Natural killer cell (primary cell): ENCODE measurements around the gene SIGLEC8. TPM values are rescaled to one million over a fixed set of nuclear protein-coding genes. Genes with fewer than 3 reads are reported as not detected.

Experiments used
- ATAC-seq, 3 donors: fragments of 150-1000 bp in 2 of 3; fragments of 200-7000 bp in 1 of 3; cut with Tn5 transposase; 1 replicate in 1 of 3; 2 replicates in 2 of 3; pipeline ENCODE4 v1.10.0; 2021; ENCODE audit warnings: mild to moderate bottlenecking in 2 of 3, moderate library complexity in 2 of 3
- DNase-seq, 2 donors: peaks; one replicate each; pipeline versions ENCODE4 v3.0.0 to v3.0.0-alpha.2; 2013 to 2021; ENCODE audit warnings: mixed read lengths in 1 of 2
- H3K27ac ChIP-seq: one replicate; pipeline ENCODE4 v1.5.1; 2013; ENCODE audit warnings: mild to moderate bottlenecking, low read length
- H3K27me3 ChIP-seq: one replicate; pipeline ENCODE4 v1.6.1; 2013; ENCODE audit warnings: low read length; ENCODE audit not compliant: control insufficient read depth, insufficient read depth
- H3K36me3 ChIP-seq: one replicate; pipeline ENCODE4 v1.6.1; 2013; ENCODE audit warnings: low read length; ENCODE audit not compliant: control insufficient read depth, insufficient read depth
- H3K4me1 ChIP-seq: one replicate; pipeline ENCODE4 v1.6.1; 2013; ENCODE audit warnings: low read length; ENCODE audit not compliant: control insufficient read depth, insufficient read depth
- H3K4me3 ChIP-seq: one replicate; pipeline ENCODE4 v1.5.1; 2013; ENCODE audit warnings: low read length
- H3K9me3 ChIP-seq: one replicate; pipeline ENCODE4 v1.6.1; 2013; ENCODE audit warnings: low read length; ENCODE audit not compliant: control insufficient read depth, insufficient read depth
- H3K27ac Mint-ChIP-seq, 2 donors: one replicate each; pipeline ENCODE4 v1.8.0; 2022; ENCODE audit warnings: mild to moderate bottlenecking in 2 of 2, mixed read lengths in 2 of 2, moderate library complexity in 1 of 2
- H3K27me3 Mint-ChIP-seq, 2 donors: one replicate each; pipeline ENCODE4 v1.8.0; 2022; ENCODE audit warnings: low read depth in 2 of 2, mixed read lengths in 2 of 2
- H3K36me3 Mint-ChIP-seq: one replicate; pipeline ENCODE4 v1.8.0; 2022; ENCODE audit warnings: mixed read lengths
- H3K4me1 Mint-ChIP-seq, 2 donors: one replicate each; pipeline ENCODE4 v1.8.0; 2022; ENCODE audit warnings: mixed read lengths in 2 of 2
- H3K4me3 Mint-ChIP-seq: one replicate; pipeline ENCODE4 v1.8.0; 2022; ENCODE audit warnings: mild to moderate bottlenecking, moderate library complexity, mixed read lengths
- H3K9me3 Mint-ChIP-seq, 2 donors: one replicate each; pipeline ENCODE4 v1.8.0; 2022; ENCODE audit warnings: mixed read lengths in 2 of 2
- CTCF ChIP-seq: fragments of 200-600 bp; IDR thresholded peaks from one replicate; pipeline ENCODE4 v1.8.0; 2022; ENCODE audit warnings: antibody characterized with exemption
- WGBS: methylation state at CpG from one replicate; pipeline ENCODE4 v1.1.7; 2013; ENCODE audit warnings: missing lambda C conversion rate; ENCODE audit not compliant: insufficient coverage; 5-methylcytosine and 5-hydroxymethylcytosine counted together
- intact Hi-C: fragments of 100-400 bp; cut with micrococcal nuclease; formaldehyde crosslinking; loops from one replicate; pipeline ENCODE4 v1.14.2; 2022
- total RNA-seq, 4 donors: library from RNA; stranded (reverse); fragments of 120-200 nt in 1 of 4; gene quantifications; one replicate each; pipeline versions ENCODE4 v1.2.3 to v1.2.4, GENCODE V29; 2013 to 2022

SIGLEC8 gene
- total RNA-seq, 3 donors from 2014 or later (not counting 1 experiment from before 2014, with no cell fraction given), result not detected

GRCh38 chr19:51456541-51457290 is 1.5 kb downstream of the SIGLEC8 start:
- no peak for DNase-seq
- H3K27me3 Mint-ChIP-seq, result peaks cover 5 to 18% of the 10 kb centered on the region in 2 donors
- no peaks in the 10 kb centered on the region for H3K36me3 Mint-ChIP-seq
- WGBS, result 89% methylated on average over 11 of the region's 11 CpGs
- intact Hi-C loops, result no loop called here
- no peak overlapping the region for H3K4me3 ChIP-seq
- peaks cover 6% of the 10 kb centered on the region for H3K27me3 ChIP-seq
- no peak overlapping the region for H3K4me3 Mint-ChIP-seq
- H3K4me1 ChIP-seq, result peaks cover 16% of the 10 kb centered on the region
- no peaks in the 10 kb centered on the region for H3K36me3 ChIP-seq
- H3K9me3 ChIP-seq, result no peaks in the 10 kb centered on the region
- H3K9me3 Mint-ChIP-seq, result no peaks in the 10 kb centered on the region
- H3K4me1 Mint-ChIP-seq, result peaks cover 0 to 12% of the 10 kb centered on the region in 2 donors
- H3K27ac ChIP-seq, result no peak overlapping the region
- no peak for TF ChIP-seq CTCF
- no peak overlapping the region for H3K27ac Mint-ChIP-seq
- no peak for ATAC-seq

GRCh38 chr19:51450730-51451307 is 7.4 kb downstream of the SIGLEC8 start:
- H3K27me3 Mint-ChIP-seq, result peaks cover 0 to 7% of the 10 kb centered on the region in 2 donors
- TF ChIP-seq CTCF, result no peak
- peaks cover 5% of the 10 kb centered on the region for H3K9me3 ChIP-seq
- H3K27ac ChIP-seq, result no peak overlapping the region
- H3K36me3 Mint-ChIP-seq, result no peaks in the 10 kb centered on the region
- H3K4me1 Mint-ChIP-seq, result peaks cover 11 to 12% of the 10 kb centered on the region in 2 donors
- H3K4me3 ChIP-seq, result no peak overlapping the region
- intact Hi-C loops, result no loop called here
- DNase-seq (no peak), ATAC-seq (no peak)
- H3K27me3 ChIP-seq, result no peaks in the 10 kb centered on the region
- no peak overlapping the region for H3K27ac Mint-ChIP-seq
- peaks cover 11% of the 10 kb centered on the region for H3K4me1 ChIP-seq
- H3K9me3 Mint-ChIP-seq, result no peaks in the 10 kb centered on the region
- no peak overlapping the region for H3K4me3 Mint-ChIP-seq
- 81% methylated on average over 5 of the region's 5 CpGs for WGBS
- no peaks in the 10 kb centered on the region for H3K36me3 ChIP-seq

GRCh38 chr19:51448411-51449016 is 9.7 kb downstream of the SIGLEC8 start:
- ATAC-seq (peak in 1 of 3 donors; percentile 25), DNase-seq (peak in 1 of 2 donors; percentile 26)
- H3K27me3 ChIP-seq, result peaks cover under 1% of the 10 kb centered on the region
- H3K4me3 Mint-ChIP-seq, result no peak overlapping the region
- no peak for TF ChIP-seq CTCF
- peaks cover 0 to 4% of the 10 kb centered on the region in 2 donors for H3K27me3 Mint-ChIP-seq
- peaks cover 11% of the 10 kb centered on the region for H3K4me1 ChIP-seq
- H3K36me3 Mint-ChIP-seq, result no peaks in the 10 kb centered on the region
- H3K4me3 ChIP-seq, result no peak overlapping the region
- intact Hi-C loops, result no loop called here
- peaks cover 11 to 12% of the 10 kb centered on the region in 2 donors for H3K4me1 Mint-ChIP-seq
- H3K36me3 ChIP-seq, result no peaks in the 10 kb centered on the region
- WGBS, result 5% methylated on average over 13 of the region's 13 CpGs
- no peak overlapping the region for H3K27ac ChIP-seq
- no peaks in the 10 kb centered on the region for H3K9me3 Mint-ChIP-seq
- H3K27ac Mint-ChIP-seq, result peak overlapping the region; percentile 14 to 68
- H3K9me3 ChIP-seq, result peaks cover 5% of the 10 kb centered on the region
